Large intestine (tissue), 1 donor: ENCODE data around the gene LRMDA. TPM values are rescaled to one million over a fixed set of nuclear protein-coding genes. Genes with fewer than 3 reads are reported as not detected.

Source experiments
- polyA plus RNA-seq: library from polyadenylated mRNA; unstranded; fragments of 120-200 nt; gene quantifications from one replicate; pipeline ENCODE4 v1.2.1, GENCODE V29; 2013

Gene LRMDA
- polyA plus RNA-seq, 1 donor, result 5.3 TPM

Other genes starting within 250 kb of the LRMDA start
- gene VDAC2, start 220.8 kb upstream of the LRMDA start, polyA plus RNA-seq, result 189 TPM
- gene COMTD1, start 195.7 kb upstream of the LRMDA start, polyA plus RNA-seq, result 34.2 TPM
- 17.8 TPM for gene ZNF503, start 29.9 kb upstream of the LRMDA start, polyA plus RNA-seq